DMS153 treated with DMSO at 0.1 percent for 48 hours (cell line): Measurements from ENCODE around the gene KCNJ15.

ENCODE experiments used
- DNase-seq: peaks from one replicate; lab custom pipeline; 2025; ENCODE audit not compliant: unreplicated experiment; lab: John Stamatoyannopoulos, UW

KCNJ15 gene

GRCh38 chr21:38267991-38268863 lies 11.4 kb downstream of the KCNJ15 start:
- no peak for DNase-seq

- no peak for DNase-seq
Observed at GRCh38 chr21:38268864-38269575, 12.2 kb downstream of the KCNJ15 start.

- no peak for DNase-seq
Observed at GRCh38 chr21:38269576-38269936, 12.8 kb downstream of the KCNJ15 start.

- DNase-seq: no peak
Observed at GRCh38 chr21:38272215-38272614, 15.4 kb downstream of the KCNJ15 start.

GRCh38 chr21:38273745-38274542 lies 17.2 kb downstream of the KCNJ15 start:
- DNase-seq: no peak

- no peak for DNase-seq
Observed at GRCh38 chr21:38277501-38278131, 20.8 kb downstream of the KCNJ15 start.

GRCh38 chr21:38280454-38280853 lies 23.7 kb downstream of the KCNJ15 start:
- no peak for DNase-seq

GRCh38 chr21:38280867-38281266 lies 24.1 kb downstream of the KCNJ15 start:
- DNase-seq: no peak

- no peak for DNase-seq
Observed at GRCh38 chr21:38282921-38283320, 26.1 kb downstream of the KCNJ15 start.

GRCh38 chr21:38284216-38284615 lies 27.4 kb downstream of the KCNJ15 start:
- DNase-seq: no peak

- no peak for DNase-seq
Observed at GRCh38 chr21:38286739-38287471, 30.1 kb downstream of the KCNJ15 start.

GRCh38 chr21:38287476-38287875 lies 30.7 kb downstream of the KCNJ15 start:
- DNase-seq: no peak

GRCh38 chr21:38289705-38290485 lies 33.1 kb downstream of the KCNJ15 start:
- DNase-seq: no peak

GRCh38 chr21:38290809-38291208 lies 34.0 kb downstream of the KCNJ15 start:
- no peak for DNase-seq

- no peak for DNase-seq
Observed at GRCh38 chr21:38291874-38292273, 35.1 kb downstream of the KCNJ15 start.

GRCh38 chr21:38293113-38293512 lies 36.3 kb downstream of the KCNJ15 start:
- DNase-seq: no peak

- no peak for DNase-seq
Observed at GRCh38 chr21:38293765-38294164, 37.0 kb downstream of the KCNJ15 start.

GRCh38 chr21:38294609-38295008 lies 37.8 kb downstream of the KCNJ15 start:
- no peak for DNase-seq

GRCh38 chr21:38295997-38296764 lies 39.4 kb downstream of the KCNJ15 start:
- DNase-seq: no peak
